Cardiac septum (tissue), 1 donor: ENCODE measurements around the gene PLIN3. TPM values are rescaled to one million over a fixed set of nuclear protein-coding genes. Genes with fewer than 3 reads are reported as not detected.
A peak's percentile ranks its signal among the peaks of the same experiment; 100 is the strongest.
"Not testable (repeated sequence)": the region's sequence is repeated elsewhere in the genome, so short reads cannot be mapped to it uniquely, and the experiment has no call there.

Experiments used
- DNase-seq: peaks from one replicate; pipeline ENCODE4 v3.0.0-alpha.2; 2020; ENCODE audit warnings: low spot score
- intact Hi-C: fragments of 100-400 bp; cut with DNase I; formaldehyde crosslinking; loops from one replicate; pipeline ENCODE4 v1.14.0; 2022
- total RNA-seq: library from RNA; stranded (reverse); fragmentation: NEBNext Ultra II Directional; extraction: Animal tissue kit (Norgen Biotek cat#: 25700); gene quantifications from one replicate; pipeline ENCODE4 v1.2.1, GENCODE V29; 2021
- donor health status: DM: no; HTN: no; CAD: no.

Gene PLIN3
- total RNA-seq, 1 donor from 2014 or later: 21.7 TPM

DNA sequence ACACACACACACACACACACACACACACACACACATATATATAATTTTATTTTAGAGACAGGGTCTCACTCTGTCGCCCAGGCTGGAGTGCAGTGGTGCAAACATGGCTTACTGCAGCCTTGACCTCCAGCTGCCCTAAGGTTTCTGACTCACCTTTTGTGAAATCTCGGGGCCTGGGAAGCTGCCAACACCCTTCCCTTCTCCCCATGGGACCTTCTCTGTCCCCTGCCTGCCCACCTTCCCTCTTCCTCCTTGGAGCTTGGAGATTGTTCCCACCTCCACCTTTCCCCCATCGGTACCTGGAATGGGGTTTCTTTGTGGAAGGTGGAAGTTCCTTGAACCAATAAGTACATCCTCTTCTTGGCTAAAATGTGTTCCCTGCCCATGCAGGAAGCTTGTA lies 28.9 kb upstream of the PLIN3 start:
- intact Hi-C loops: no loop called here
- no peak for DNase-seq

DNA sequence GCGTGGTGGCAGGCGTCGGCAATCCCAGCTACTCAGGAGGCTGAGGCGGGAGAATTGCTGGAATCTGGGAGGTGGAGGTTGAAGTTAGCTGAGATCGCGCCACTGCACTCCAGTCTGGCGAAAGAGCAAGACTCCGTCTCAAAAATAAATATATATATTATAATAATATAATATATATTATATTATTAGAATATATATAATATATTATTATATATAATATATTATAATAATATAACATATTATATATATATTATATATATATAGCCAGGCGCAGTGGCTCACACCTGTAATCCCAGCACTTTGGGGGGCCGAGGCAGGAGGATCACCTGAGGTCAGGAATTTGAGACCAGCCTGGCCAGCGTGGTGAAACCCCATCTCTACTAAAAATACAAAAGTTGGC lies 25.5 kb upstream of the PLIN3 start:
- DNase-seq, intact Hi-C loops: not testable (repeated sequence)

GRCh38 chr19:4891066-4891465 lies 23.6 kb upstream of the PLIN3 start:
- no peak for DNase-seq
- intact Hi-C loops: no loop called here

- no peak for DNase-seq
- intact Hi-C loops: no loop called here
These were observed 21.8 kb upstream of the PLIN3 start for GRCh38 chr19:4889034-4889815.

DNA sequence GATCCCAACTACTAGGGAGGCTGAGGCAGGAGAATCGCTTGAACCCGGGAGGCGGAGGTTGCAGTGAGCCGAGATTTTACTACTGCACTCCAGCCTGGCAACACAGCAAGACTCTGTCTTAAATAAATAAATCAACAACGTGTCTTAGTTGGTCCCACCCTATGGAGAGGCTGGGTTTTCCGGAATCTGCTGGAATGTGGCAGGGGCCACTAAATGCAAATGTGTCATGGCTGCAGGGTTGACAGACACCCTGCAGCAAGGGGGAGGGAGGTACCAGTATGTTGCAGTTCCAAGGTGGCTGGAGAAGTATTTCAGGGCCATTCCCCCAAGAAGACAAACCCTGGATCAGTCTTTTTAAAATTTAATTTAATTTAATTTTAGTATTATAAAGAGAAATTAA lies 20.3 kb upstream of the PLIN3 start:
- DNase-seq, intact Hi-C loops: not testable (repeated sequence)

- intact Hi-C loops, DNase-seq: not testable (repeated sequence)
These were observed 17.5 kb upstream of the PLIN3 start for GRCh38 chr19:4884993-4885392.

DNA sequence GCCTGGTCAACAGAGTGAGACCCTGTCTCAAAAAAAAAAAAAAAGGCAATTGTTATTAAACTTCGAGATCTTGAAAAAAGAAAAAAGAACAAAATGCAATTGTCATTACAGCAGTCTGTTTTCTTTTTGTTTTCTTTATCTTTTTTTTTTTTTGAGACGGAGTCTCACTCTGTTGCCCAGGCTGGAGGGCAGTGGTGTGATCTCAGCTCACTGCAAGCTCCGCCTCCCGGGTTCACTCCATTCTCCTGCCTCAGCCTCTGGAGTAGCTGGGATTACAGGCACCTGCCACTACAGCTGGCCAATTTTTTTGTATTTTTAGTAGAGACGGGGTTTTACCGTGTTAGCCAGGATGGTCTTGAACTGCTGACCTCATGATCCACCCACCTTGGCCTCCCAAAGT lies 15.4 kb upstream of the PLIN3 start:
- intact Hi-C loops, DNase-seq: not testable (repeated sequence)

DNA sequence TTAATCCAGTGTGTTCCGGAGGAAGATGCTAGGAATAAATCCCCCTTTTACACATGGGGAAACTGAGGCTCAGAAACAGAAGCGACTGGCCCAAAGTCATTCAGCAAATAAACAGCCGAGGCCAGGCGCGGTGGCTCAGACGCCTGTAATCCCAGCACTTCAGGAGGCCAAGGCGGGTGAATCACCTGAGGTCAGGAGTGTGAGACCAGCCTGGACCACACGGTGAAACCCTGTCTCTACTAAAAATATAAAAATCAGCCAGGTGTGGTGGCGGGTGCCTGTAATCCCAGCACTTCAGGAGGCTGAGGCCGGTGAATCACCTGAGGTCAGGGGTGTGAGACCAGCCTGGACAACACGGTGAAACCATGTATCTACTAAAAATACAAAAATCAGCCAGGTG lies 11.6 kb upstream of the PLIN3 start:
- DNase-seq: no peak
- intact Hi-C loops: no loop called here

- DNase-seq: no peak
These were observed 11.1 kb upstream of the PLIN3 start for GRCh38 chr19:4878491-4878968.

DNA sequence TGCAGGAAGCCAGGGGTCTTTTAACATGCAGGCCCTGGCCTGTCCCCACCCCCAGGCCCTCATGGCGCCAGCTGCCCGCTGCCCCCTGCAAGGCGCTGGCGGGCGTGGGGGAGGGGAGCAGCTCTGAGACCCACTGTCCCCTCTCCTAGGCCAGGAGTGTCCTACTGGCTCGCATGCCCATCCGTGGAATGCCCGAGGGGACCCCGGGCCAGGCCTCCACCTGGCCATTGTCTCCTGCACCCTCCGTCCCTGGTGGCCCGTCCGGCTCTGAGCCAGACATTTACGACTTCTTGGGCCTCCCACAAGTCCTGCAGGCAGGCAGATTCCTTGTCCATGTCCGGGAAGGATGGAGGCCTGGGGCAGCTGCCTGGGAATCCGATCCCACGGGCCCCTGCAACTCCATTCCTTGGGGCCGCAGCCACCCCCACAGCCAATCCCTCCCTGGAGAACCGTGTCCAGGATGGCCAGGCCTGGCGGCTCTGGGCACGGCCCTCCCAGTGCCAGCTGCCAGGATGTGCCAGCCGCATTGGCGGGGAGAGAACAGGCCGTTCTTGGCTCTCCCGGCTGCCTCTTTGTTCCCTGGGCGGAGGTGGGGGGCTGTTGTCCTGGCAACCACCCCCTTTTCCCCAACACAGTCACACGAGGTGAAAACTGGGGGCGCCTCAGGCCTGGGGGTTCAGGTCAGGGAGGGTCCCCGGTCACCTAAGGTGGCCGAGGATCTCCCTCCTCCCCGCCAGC lies 10.5 kb upstream of the PLIN3 start:
- no peak for DNase-seq
- intact Hi-C loops: no loop called here

More at GRCh38 chr19:4878491-4878968, 11.1 kb upstream of the PLIN3 start:
- intact Hi-C loops: no loop called here

- DNase-seq: no peak
- intact Hi-C loops: loop anchor here (1.0 to 2.0 kb wide), 2 partner anchors 37 to 157 kb away; no protein-coding TSS in a partner anchor
These were observed 6.5 kb upstream of the PLIN3 start for GRCh38 chr19:4873930-4874329.

DNA sequence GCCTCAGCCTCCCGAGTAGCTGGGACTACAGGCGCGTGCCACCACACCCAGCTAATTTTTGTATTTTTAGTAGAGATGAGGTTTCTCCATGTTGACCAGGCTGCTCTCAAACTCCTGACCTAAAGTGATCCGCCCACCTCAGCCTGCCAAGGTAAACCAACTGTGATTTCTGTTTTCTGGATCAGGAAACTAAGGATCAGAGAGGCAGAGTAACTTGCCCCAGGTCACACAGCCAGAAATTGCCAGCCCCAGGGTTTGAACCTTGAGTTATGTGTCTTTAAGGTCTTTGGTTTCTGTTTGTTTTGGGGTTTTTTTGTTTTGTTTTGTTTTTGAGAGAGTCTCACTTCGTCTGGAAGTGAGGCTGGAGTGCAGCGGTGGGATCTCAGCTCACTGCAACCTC lies 4.2 kb upstream of the PLIN3 start:
- intact Hi-C loops: loop anchor here (2.0 kb wide), 1 partner anchor 159 kb away; no protein-coding TSS in a partner anchor
- DNase-seq: no peak

DNA sequence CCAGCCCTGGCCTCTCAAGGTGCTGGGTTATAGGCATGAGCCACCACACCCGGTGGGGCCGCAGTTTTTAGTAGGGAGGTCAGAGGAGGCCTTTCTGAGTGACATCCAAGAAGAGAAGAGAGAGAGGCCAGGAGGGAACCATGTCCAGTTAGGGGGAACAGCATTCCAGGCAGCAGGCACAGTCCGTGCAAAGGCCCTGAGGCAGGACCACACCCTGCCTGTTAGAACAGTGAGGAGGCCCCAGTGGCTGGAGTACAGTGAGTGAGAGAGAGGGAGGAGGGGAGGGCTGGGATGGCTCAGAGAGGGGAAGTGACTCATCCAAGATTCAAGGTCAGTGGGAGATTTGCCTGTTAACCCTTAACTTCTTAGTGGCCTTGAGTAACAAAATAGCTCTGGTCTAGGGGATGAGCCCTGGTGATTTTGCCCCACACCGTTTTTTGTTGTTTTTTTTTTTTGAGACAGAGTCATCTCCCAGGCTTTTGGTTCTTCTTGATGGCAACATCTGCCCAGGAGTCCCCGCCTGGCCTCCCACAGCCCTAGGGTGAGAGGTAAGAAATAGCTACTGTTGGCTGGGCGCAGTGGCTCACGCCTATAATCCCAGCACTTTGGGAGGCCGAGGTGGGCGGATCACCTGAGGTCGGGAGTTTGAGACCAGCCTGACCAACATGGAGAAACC lies 2.7 kb upstream of the PLIN3 start:
- DNase-seq: peak; percentile 82
- intact Hi-C loops: no loop called here

- DNase-seq: no peak
- intact Hi-C loops: loop anchor here (5.0 kb wide), 2 partner anchors 56 to 99 kb away; partner anchors contain the start of gene KDM4B
These were observed 893 bp upstream of the PLIN3 start for GRCh38 chr19:4868286-4868834.

DNA sequence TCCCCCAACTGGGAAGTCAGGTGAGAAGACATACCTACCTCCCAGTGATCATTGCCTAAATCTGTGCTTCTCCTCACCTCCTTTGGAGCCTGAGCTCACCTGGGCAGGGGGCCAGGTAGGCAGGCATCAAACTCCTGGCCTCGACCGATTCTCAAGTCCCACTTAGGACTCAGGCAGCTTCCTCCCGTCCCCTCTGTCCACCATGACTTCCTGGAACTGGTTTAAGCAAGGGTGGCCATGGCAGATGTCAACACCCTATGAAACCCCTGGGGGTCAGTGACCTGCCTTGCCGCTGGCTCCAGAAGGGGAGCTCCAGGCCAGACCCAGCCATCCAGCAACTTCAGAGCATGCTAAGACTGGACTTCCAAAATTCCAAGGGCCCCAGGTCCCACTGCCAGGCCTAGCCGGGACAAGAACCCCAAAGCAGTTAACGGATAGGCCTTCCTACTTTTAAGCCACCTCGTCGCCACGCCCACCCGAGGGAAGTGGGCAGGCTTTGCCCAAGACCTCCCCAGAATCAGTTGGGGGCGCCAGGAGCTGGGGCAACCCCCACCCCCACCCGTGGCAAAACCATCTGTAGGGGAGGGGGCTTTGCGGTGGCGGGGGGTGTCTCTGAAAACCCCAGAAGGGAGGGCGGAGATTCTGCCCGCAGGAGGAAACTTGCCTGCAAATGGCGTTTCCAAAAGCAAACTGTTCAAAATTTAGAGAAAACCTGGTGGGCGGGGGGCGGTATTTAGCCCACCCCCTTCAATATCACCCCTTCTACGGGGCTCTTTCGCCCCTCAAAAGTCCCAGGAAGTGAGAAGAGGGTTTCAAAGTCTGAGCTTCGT lies 657 bp downstream of the PLIN3 start:
- DNase-seq: peak; percentile 84
- intact Hi-C loops: loop anchor here (5.0 kb wide), 2 partner anchors 55 to 100 kb away; partner anchors contain the start of gene KDM4B

DNA sequence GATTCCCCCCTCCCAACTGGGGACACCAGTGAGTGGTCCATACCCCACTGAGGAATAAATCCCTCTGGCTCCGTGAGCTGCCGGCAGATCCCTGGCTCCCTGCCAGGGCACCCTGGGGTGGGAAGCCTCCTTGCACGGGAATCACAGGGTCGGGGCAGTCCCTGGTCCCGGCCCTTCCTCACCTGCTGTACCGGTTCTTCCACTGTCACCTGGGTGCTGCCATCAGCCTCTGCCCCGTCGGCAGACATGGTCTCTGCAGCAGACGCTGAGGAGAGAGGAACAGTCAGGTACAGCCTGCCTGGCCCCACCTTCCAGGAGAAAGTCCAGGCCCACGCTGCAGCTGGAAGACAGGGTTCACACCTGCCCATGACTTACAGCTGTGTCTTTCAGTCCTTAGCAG lies 6.3 kb downstream of the PLIN3 start:
- DNase-seq: no peak
- intact Hi-C loops: no loop called here

DNA sequence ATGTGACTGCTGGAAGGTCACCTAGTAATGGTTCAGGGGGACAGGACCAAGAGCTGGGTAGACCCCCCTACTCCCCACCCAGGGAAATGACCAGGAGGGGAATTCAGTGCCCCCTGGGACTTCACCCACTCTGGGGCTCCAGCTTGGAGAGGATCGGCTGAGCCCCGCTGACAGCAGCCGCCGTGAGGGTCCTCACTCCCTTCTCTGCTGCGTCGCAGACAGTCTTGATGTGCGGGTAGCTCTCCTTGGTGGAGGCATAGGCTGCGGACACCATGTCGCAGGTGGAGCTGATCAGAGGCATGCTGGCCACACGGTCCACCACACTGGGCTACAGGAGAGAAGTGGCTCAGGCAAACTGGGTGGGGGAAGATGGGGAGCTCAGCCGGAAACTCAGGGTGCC lies 7.8 kb downstream of the PLIN3 start:
- no peak for DNase-seq
- intact Hi-C loops: no loop called here

- intact Hi-C loops, DNase-seq: not testable (repeated sequence)
These were observed 11.0 kb downstream of the PLIN3 start for GRCh38 chr19:4856468-4856867.

DNA sequence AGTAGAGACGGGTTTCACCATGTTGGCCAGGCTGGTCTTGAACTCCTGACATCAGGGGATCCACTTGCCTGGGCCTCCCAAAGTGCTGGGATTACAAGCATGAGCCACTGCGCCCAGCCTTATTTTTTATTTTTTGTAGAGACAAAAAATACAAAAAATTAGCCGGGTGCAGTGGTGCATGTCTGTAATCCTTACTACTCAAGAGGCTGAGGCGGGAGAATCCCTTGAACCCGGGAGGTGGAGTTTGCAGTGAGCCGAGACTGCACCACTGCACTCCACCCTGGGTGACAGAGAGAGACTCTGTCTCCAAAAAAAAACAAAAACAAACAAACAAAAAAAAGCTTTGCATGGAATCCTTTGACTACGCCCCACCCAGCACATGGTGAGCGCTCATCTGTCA lies 14.0 kb downstream of the PLIN3 start:
- DNase-seq, intact Hi-C loops: not testable (repeated sequence)
